Heart right ventricle (tissue), 16 donors: ENCODE measurements around the gene RAI1. TPM values are rescaled to one million over a fixed set of nuclear protein-coding genes. Genes with fewer than 3 reads are reported as not detected.

Experiments
- ATAC-seq, 8 donors: fragments of 200-7000 bp; cut with Tn5 transposase; one replicate each; pipeline ENCODE4 v1.9.1; 2020; ENCODE audit warnings: mild to moderate bottlenecking in 8 of 8, moderate library complexity in 8 of 8, moderate number of reproducible peaks in 1 of 8
- DNase-seq, 2 donors: peaks; one replicate each; pipeline ENCODE4 v3.0.0-alpha.2; 2020
- H3K27ac ChIP-seq, 10 donors: fragments of 200-600 bp; sonication (generic) in 2 of 10; one replicate each; pipeline versions ENCODE4 v1.5.0 to v1.8.0; 2020 to 2022; ENCODE audit warnings: mild to moderate bottlenecking in 3 of 10
- H3K27me3 ChIP-seq, 7 donors: fragments of 200-600 bp; one replicate each; pipeline ENCODE4 v1.8.0; 2021 to 2022; ENCODE audit warnings: mild to moderate bottlenecking in 2 of 7
- H3K36me3 ChIP-seq, 9 donors: fragments of 200-600 bp; sonication (generic) in 1 of 9; one replicate each; pipeline versions ENCODE4 v1.5.0 to v1.8.0; 2020 to 2022; ENCODE audit warnings: mild to moderate bottlenecking in 2 of 9
- H3K4me1 ChIP-seq, 9 donors: fragments of 200-600 bp; sonication (generic) in 1 of 9; one replicate each; pipeline versions ENCODE4 v1.5.0 to v1.8.0; 2020 to 2022; ENCODE audit warnings: mild to moderate bottlenecking in 4 of 9
- H3K4me3 ChIP-seq, 10 donors: fragments of 200-600 bp; sonication (generic) in 2 of 10; one replicate each; pipeline versions ENCODE4 v1.5.0 to v1.8.0; 2020 to 2022; ENCODE audit warnings: mild to moderate bottlenecking in 7 of 10, moderate library complexity in 2 of 10
- H3K9me3 ChIP-seq, 11 donors: fragments of 200-600 bp in 10 of 11; sonication (generic) in 2 of 11; one replicate each; pipeline versions ENCODE4 v1.5.0 to v1.8.0; 2013 to 2022; ENCODE audit warnings: mild to moderate bottlenecking in 2 of 11, control low read depth in 1 of 11, moderate library complexity in 1 of 11
- CTCF ChIP-seq, 9 donors: fragments of 200-600 bp; sonication (generic) in 2 of 9; IDR thresholded peaks; one replicate each; pipeline versions ENCODE4 v1.5.0 to v1.8.0; 2021 to 2022; ENCODE audit warnings: antibody characterized with exemption in 9 of 9, mild to moderate bottlenecking in 5 of 9, moderate library complexity in 1 of 9
- WGBS, 2 donors: extraction: QIAGEN DNeasy Blood & Tissue Kit; methylation state at CpG; one replicate each; pipeline ENCODE4 v1.1.7; 2013; ENCODE audit warnings: inconsistent platforms in 1 of 2; 5-methylcytosine and 5-hydroxymethylcytosine counted together
- intact Hi-C, 10 donors: fragments of 100-400 bp; cut with DNase I; formaldehyde crosslinking; loops; one replicate each; pipeline versions ENCODE4 v1.11.1 to v1.14.2; 2022
- polyA plus RNA-seq, 2 donors: library from polyadenylated mRNA; stranded (reverse); fragments of 200-250 nt; gene quantifications; one replicate each; pipeline ENCODE4 v1.2.3, GENCODE V29; 2013
- total RNA-seq, 10 donors: library from RNA; stranded (reverse); fragmentation: NEBNext Ultra II Directional in 3 of 10; extraction: Animal tissue kit (Norgen Biotek cat#: 25700) in 3 of 10; gene quantifications; one replicate each; pipeline versions ENCODE4 v1.2.1 to v1.2.4, GENCODE V29; 2021 to 2023
- donor health status: Arrhythmogenic right ventricular cardiomyopathy.
- donor health status: ischemic (EF 13 %, LVEDD 7.1; RV severe dilation, severe dysfunction).
- donor health status: healthy with polysubstance abuse.
- donor health status: DM: no; HTN: yes; CAD: no.
- donor health status: DM: no; HTN: no; CAD: no.
- donor health status: ischemic (EF 25% LVEDD 6.9; RV normal size, moderate dysfunction).
- donor health status: ischemic (EF 25% LVEDD 5.7; RV mildly dilated, moderate dysfunction).
- donor health status: healthy.
- donor health status: DM: yes; HTN: yes; CAD: no.
- donor health status: Ischemic cardiomyopathy.
- donor health status: ischemic (EF 35%, LVEDD 5.7; RV mildly dilated, moderate dysfunction).
- donor health status: nonischemic (EF 11% LVEDD 7.7; RV severe dilation, severe dysfunction).
- donor health status: DM: yes; HTN: yes; CAD: no.
- donor health status: PGD.
- donor health status: ischemic (EF 29% LVEDD 5.4; RV normal size, mild dysfunction).
- donor health status: nonischemic (EF 23%, LVEDD 6.1; RV moderate dilation, normal function).

The RAI1 gene
- total and polyA plus RNA-seq, 12 donors, result 13.8 to 32.0 (median 19.8) TPM

- H3K4me1 ChIP-seq, result peaks cover 46 to 78% (median 69%) of the 10 kb centered on the region in 9 donors
- intact Hi-C loops, result no loop called here
- WGBS, 2 donors, result 3 to 4% methylated on average over 71 of the region's 71 CpGs
Observed at GRCh38 chr17:17839791-17840707, 158.8 kb downstream of the RAI1 start.

GRCh38 chr17:17840751-17841591 lies 159.7 kb downstream of the RAI1 start:
- WGBS, 2 donors, result 32 to 33% methylated on average over 7 of the region's 7 CpGs
- H3K4me1 ChIP-seq, result peaks cover 39 to 70% (median 60%) of the 10 kb centered on the region in 9 donors
- H3K27ac ChIP-seq, result peak overlapping the region; percentile 90 to 100 (median 98)
- intact Hi-C loops, result no loop called here
- H3K4me3 ChIP-seq, result peak overlapping the region in 8 of 10 donors; percentile 32 to 70 (median 57)
- peak in 6 of 8 donors; percentile 1 to 11 (median 6) for ATAC-seq
- H3K36me3 ChIP-seq, result peaks cover 0 to 9% (median 0%) of the 10 kb centered on the region in 9 donors
- no peak for TF ChIP-seq CTCF (IDR thresholded peaks at IDR 0.05)
- H3K9me3 ChIP-seq, result no peaks in the 10 kb centered on the region
- DNase-seq, result no peak
- H3K27me3 ChIP-seq, result no peaks in the 10 kb centered on the region

More at GRCh38 chr17:17839791-17840707, 158.8 kb downstream of the RAI1 start:
- TF ChIP-seq CTCF (IDR thresholded peaks at IDR 0.05), result no peak
- H3K36me3 ChIP-seq, result no peaks in the 10 kb centered on the region
- H3K27me3 ChIP-seq, result no peaks in the 10 kb centered on the region
- peak overlapping the region; percentile 90 to 100 (median 98) for H3K27ac ChIP-seq
- H3K4me3 ChIP-seq, result peak overlapping the region in 9 of 10 donors; percentile 32 to 70 (median 57)
- DNase-seq (peak; percentile 86 to 89), ATAC-seq (peak; percentile 54 to 76 (median 70))
- no peaks in the 10 kb centered on the region for H3K9me3 ChIP-seq

GRCh38 chr17:17841601-17842025 lies 160.4 kb downstream of the RAI1 start:
- peaks cover 0 to 16% (median 2%) of the 10 kb centered on the region in 9 donors for H3K36me3 ChIP-seq
- H3K27me3 ChIP-seq, result no peaks in the 10 kb centered on the region
- peak overlapping the region; percentile 90 to 100 (median 98) for H3K27ac ChIP-seq
- H3K9me3 ChIP-seq, result no peaks in the 10 kb centered on the region
- H3K4me3 ChIP-seq, result no peak overlapping the region
- H3K4me1 ChIP-seq, result peaks cover 39 to 68% (median 58%) of the 10 kb centered on the region in 9 donors
- 56 to 76% methylated on average over 1 of the region's 1 CpG for WGBS, 2 donors
- peak; percentile 68 to 78 for DNase-seq
- TF ChIP-seq CTCF (IDR thresholded peaks at IDR 0.05), result no peak
- ATAC-seq, result peak; percentile 3 to 69 (median 48)
- intact Hi-C loops, result no loop called here
